CD4-positive, alpha-beta T cell (primary cell): ENCODE measurements around the gene CCDC12. TPM values are rescaled to one million over a fixed set of nuclear protein-coding genes. Genes with fewer than 3 reads are reported as not detected.

Experiments used
- ATAC-seq: fragments of 200-7000 bp; cut with Tn5 transposase; one replicate; pipeline ENCODE4 v1.10.0; 2022; ENCODE audit warnings: mild to moderate bottlenecking; ENCODE audit not compliant: poor library complexity
- CTCF ChIA-PET: fragments of 350-600 bp; sonication (Branson Sonifier 250); formaldehyde crosslinking; loops from one replicate; lab custom pipeline; 2021; ENCODE audit warnings: antibody characterized with exemption, inconsistent platforms; lab: Charles Lee
- POLR2A ChIA-PET: fragments of 350-600 bp; sonication (Branson Sonifier 250); formaldehyde crosslinking; loops from one replicate; lab custom pipeline; 2021; ENCODE audit warnings: antibody characterized with exemption, inconsistent platforms; lab: Charles Lee
- DNase-seq, 14 experiments: peaks; one replicate each; pipeline ENCODE4 v3.0.0-alpha.2; 2013 to 2020; ENCODE audit warnings: mixed read lengths in 2 of 14
- H3K27ac ChIP-seq, 2 donors: one replicate each; pipeline versions ENCODE4 v1.5.1 to v1.7.0; 2013; ENCODE audit warnings: low read length in 2 of 2, low read depth in 1 of 2, mild to moderate bottlenecking in 1 of 2
- H3K27me3 ChIP-seq, 2 experiments: 1 replicate in 1 of 2; 2 replicates in 1 of 2; pipeline versions ENCODE4 v1.6.1 to v1.7.0; 2013; ENCODE audit warnings: low read length in 2 of 2, control low read depth in 1 of 2, mild to moderate bottlenecking in 1 of 2, moderate library complexity in 1 of 2; ENCODE audit not compliant: insufficient read depth in 2 of 2, control insufficient read depth in 1 of 2
- H3K36me3 ChIP-seq: one replicate; pipeline ENCODE4 v1.6.1; 2013; ENCODE audit warnings: low read length, control low read depth; ENCODE audit not compliant: insufficient read depth
- H3K4me1 ChIP-seq: one replicate; pipeline ENCODE4 v1.6.1; 2013; ENCODE audit warnings: low read length, control low read depth; ENCODE audit not compliant: insufficient read depth
- H3K4me3 ChIP-seq: one replicate; pipeline ENCODE4 v1.5.1; 2013; ENCODE audit warnings: mild to moderate bottlenecking, low read length, moderate library complexity
- H3K9me3 ChIP-seq, 2 experiments: 1 replicate in 1 of 2; 2 replicates in 1 of 2; pipeline versions ENCODE4 v1.6.1 to v1.7.0; 2013; ENCODE audit warnings: low read length in 2 of 2, mild to moderate bottlenecking in 2 of 2, control low read depth in 1 of 2, moderate library complexity in 1 of 2; ENCODE audit not compliant: control insufficient read depth in 1 of 2, insufficient read depth in 1 of 2
- H3K27ac Mint-ChIP-seq: one replicate; pipeline ENCODE4 v1.8.0; 2020; ENCODE audit warnings: mixed read lengths
- H3K27me3 Mint-ChIP-seq: one replicate; pipeline ENCODE4 v1.8.0; 2021; ENCODE audit warnings: mixed read lengths
- H3K36me3 Mint-ChIP-seq: one replicate; pipeline ENCODE4 v1.8.0; 2021; ENCODE audit warnings: low read depth, mixed read lengths
- H3K4me1 Mint-ChIP-seq: one replicate; pipeline ENCODE4 v1.8.0; 2021; ENCODE audit warnings: low read depth, mixed read lengths
- H3K4me3 Mint-ChIP-seq: one replicate; pipeline ENCODE4 v1.8.0; 2020; ENCODE audit warnings: mild to moderate bottlenecking, mixed read lengths
- H3K9me3 Mint-ChIP-seq: one replicate; pipeline ENCODE4 v1.8.0; 2020; ENCODE audit warnings: mixed read lengths
- CTCF ChIP-seq: fragments of 200-600 bp; IDR thresholded peaks from one replicate; pipeline ENCODE4 v1.8.0; 2022; ENCODE audit warnings: antibody characterized with exemption, mild to moderate bottlenecking
- intact Hi-C, 2 experiments: fragments of 100-400 bp; cut with DNase I in 1 of 2; cut with micrococcal nuclease in 1 of 2; formaldehyde crosslinking; loops; one replicate each; pipeline versions ENCODE4 v1.15.1 to v1.9.0; 2023 to 2025; cut with DNase I, micrococcal nuclease
- total RNA-seq, 174 experiments: library from RNA in 2 of 174; stranded (reverse) in 2 of 174; gene quantifications; one replicate each; pipeline ENCODE4 v1.2.3 and lab custom pipeline; 2021 to 2026

Gene CCDC12
- total RNA-seq, 2 experiments from 2014 or later, result 57.5 to 59.5 TPM

- intact Hi-C loops, result loop anchor here in 1 of 2 experiments (1.0 kb wide), 1 partner anchor 204 kb away; no protein-coding TSS in a partner anchor
- Mint-ChIP-seq H3K36me3 (no peaks in the 10 kb centered on the region), H3K4me1 (peaks cover 18% of the 10 kb centered on the region), H3K9me3 (no peaks in the 10 kb centered on the region), H3K27ac (no peak overlapping the region), H3K27me3 (no peaks in the 10 kb centered on the region), H3K4me3 (no peak overlapping the region)
- no peaks in the 10 kb centered on the region for H3K27me3 ChIP-seq
- DNase-seq (peak; percentile 61 to 86 (median 71)), ATAC-seq (peak; percentile 89)
- H3K9me3 ChIP-seq, result no peaks in the 10 kb centered on the region
- no peak overlapping the region for H3K4me3 ChIP-seq
- peak; percentile 76 for TF ChIP-seq CTCF
- H3K36me3 ChIP-seq, result no peaks in the 10 kb centered on the region
- CTCF ChIA-PET, result interaction anchor here (0.6 to 1.9 kb wide), 19 partner anchors 9 to 421 kb away, joined by 3 to 8 read pairs (median 4); partner anchors contain the start of gene ALS2CL
- POLR2A ChIA-PET, result no interaction called here
- no peak overlapping the region for H3K27ac ChIP-seq
- H3K4me1 ChIP-seq, result peaks cover 21% of the 10 kb centered on the region
Observed at GRCh38 chr3:46909535-46910161, 66.9 kb downstream of the CCDC12 start.

GRCh38 chr3:46908986-46909534, 67.5 kb downstream of the CCDC12 start:
- H3K36me3 ChIP-seq, result no peaks in the 10 kb centered on the region
- no peak for TF ChIP-seq CTCF
- Mint-ChIP-seq H3K27ac (no peak overlapping the region), H3K4me1 (peaks cover 16% of the 10 kb centered on the region), H3K4me3 (no peak overlapping the region), H3K27me3 (no peaks in the 10 kb centered on the region), H3K9me3 (no peaks in the 10 kb centered on the region), H3K36me3 (no peaks in the 10 kb centered on the region)
- no peak overlapping the region for H3K4me3 ChIP-seq
- H3K9me3 ChIP-seq, result no peaks in the 10 kb centered on the region
- intact Hi-C loops, result loop anchor here in 1 of 2 experiments (1.0 kb wide), 1 partner anchor 204 kb away; no protein-coding TSS in a partner anchor
- POLR2A ChIA-PET, result no interaction called here
- no peak overlapping the region for H3K27ac ChIP-seq
- CTCF ChIA-PET, result interaction anchor here (0.7 to 1.9 kb wide), 16 partner anchors 10 to 420 kb away, joined by 3 to 8 read pairs (median 4); partner anchors contain the start of gene ALS2CL
- DNase-seq (no peak), ATAC-seq (no peak)
- H3K4me1 ChIP-seq, result peaks cover 21% of the 10 kb centered on the region
- no peaks in the 10 kb centered on the region for H3K27me3 ChIP-seq

GRCh38 chr3:46908294-46908985, 68.1 kb downstream of the CCDC12 start:
- no peak for ATAC-seq
- Mint-ChIP-seq H3K27me3 (no peaks in the 10 kb centered on the region), H3K27ac (no peak overlapping the region), H3K4me1 (peaks cover 9% of the 10 kb centered on the region), H3K4me3 (no peak overlapping the region), H3K9me3 (no peaks in the 10 kb centered on the region), H3K36me3 (no peaks in the 10 kb centered on the region)
- ChIA-PET CTCF (interaction anchor here (0.9 to 1.9 kb wide), 4 partner anchors 21 to 205 kb away, joined by 3 to 6 read pairs (median 4); no protein-coding TSS in a partner anchor), POLR2A (no interaction called here)
- DNase-seq, result no peak
- Histone ChIP-seq H3K4me3 (no peak overlapping the region), H3K27ac (no peak overlapping the region), H3K36me3 (no peaks in the 10 kb centered on the region), H3K9me3 (no peaks in the 10 kb centered on the region), H3K27me3 (no peaks in the 10 kb centered on the region), H3K4me1 (peaks cover 21% of the 10 kb centered on the region)
- intact Hi-C loops, result no loop called here
- no peak for TF ChIP-seq CTCF
